ENCODE results near the gene SH3PXD2A.
"Not testable (repeated sequence)": the region's sequence is repeated elsewhere in the genome, so short reads cannot be mapped to it uniquely, and the experiment has no call there.

SH3PXD2A gene

GRCh38 chr10:103669243-103669929 is 186.0 kb downstream of the SH3PXD2A start:
- FAIRE-seq (peak; percentile 14), DNase-seq (ENCODE audit: insufficient read length) (no peak)
- no peak for TF ChIP-seq TAF1 (IDR thresholded peaks at IDR 0.05; ENCODE audit: borderline replicate concordance, low read depth, low read length)
- TF ChIP-seq POLR2A (IDR thresholded peaks at IDR 0.05; ENCODE audit: low read depth, low read length) = no peak
- TF ChIP-seq POLR2AphosphoS5 (IDR thresholded peaks at IDR 0.05; ENCODE audit: low read depth, low read length) = no peak

DNA sequence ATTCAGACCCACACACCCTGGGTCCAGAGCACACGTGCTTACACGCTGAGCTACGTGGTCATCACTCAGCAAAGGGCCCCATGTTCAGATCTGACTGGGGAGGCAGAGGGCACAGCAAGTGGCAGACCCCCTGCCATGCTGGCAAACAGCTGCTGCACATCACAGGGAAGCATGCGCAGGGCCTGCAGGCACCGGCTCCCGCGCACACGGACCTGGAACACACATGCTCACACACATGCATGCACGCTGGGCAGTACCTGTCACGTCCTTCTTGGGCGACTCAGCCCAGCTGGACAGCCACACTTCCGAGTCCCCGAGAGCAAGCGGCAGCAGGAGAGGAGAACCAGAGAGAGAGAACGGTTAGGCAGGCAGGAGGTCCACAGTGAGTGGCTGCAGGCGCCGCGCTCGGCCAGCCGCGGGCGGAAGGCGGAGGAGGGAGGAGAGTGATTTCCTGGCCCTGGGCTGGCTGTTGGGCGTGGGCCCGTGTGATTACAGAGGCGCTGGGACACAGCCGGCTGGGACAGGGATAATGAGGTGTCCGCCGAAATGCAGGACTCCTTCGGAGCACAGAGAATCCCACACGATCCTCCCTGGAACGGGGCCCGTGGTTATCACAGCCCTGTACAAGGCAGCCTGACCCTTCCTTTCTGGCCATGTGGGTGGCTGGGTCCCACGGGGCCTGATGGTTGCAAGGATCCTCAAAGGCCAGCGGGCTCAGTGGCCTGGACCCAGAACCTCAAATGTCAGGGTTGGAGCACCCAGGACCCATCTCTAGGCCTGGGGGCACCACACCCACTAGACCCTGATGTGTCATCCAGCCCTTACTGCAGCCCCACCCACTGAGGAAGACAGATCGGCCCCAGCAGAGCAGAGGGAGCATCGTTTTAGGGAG is 186.8 kb downstream of the SH3PXD2A start:
- DNase-seq (ENCODE audit: insufficient read length) (no peak), FAIRE-seq (no peak)
- TF ChIP-seq TAF1 (IDR thresholded peaks at IDR 0.05; ENCODE audit: borderline replicate concordance, low read depth, low read length) (no peak), POLR2A (IDR thresholded peaks at IDR 0.05; ENCODE audit: low read depth, low read length) (no peak), POLR2AphosphoS5 (IDR thresholded peaks at IDR 0.05; ENCODE audit: low read depth, low read length) (no peak)

DNA sequence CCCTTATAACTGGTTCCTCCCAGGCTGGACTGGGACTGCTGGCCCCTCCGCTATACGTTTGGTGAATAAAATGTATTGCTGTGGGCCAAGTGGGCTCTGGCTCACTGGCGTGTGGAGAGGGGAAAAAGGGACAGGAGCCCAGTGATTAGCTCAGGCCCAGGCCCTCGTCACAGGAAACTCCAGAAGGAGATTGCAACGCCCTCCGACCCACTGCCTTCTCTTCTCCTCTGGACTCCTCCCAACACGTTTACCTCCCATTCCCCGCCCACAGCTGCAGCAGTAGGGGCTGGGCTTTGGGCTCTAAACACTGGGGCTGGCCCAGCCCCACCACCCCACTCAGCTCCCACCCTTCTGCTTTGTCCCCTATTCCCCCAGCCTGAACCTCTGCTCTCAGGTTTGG is 188.0 kb downstream of the SH3PXD2A start:
- FAIRE-seq (no peak), DNase-seq (ENCODE audit: insufficient read length) (no peak)
- TF ChIP-seq POLR2A (IDR thresholded peaks at IDR 0.05; ENCODE audit: low read depth, low read length) (no peak), TAF1 (IDR thresholded peaks at IDR 0.05; ENCODE audit: borderline replicate concordance, low read depth, low read length) (no peak), POLR2AphosphoS5 (IDR thresholded peaks at IDR 0.05; ENCODE audit: low read depth, low read length) (no peak)

GRCh38 chr10:103666762-103667150 is 188.6 kb downstream of the SH3PXD2A start:
- TF ChIP-seq POLR2A (IDR thresholded peaks at IDR 0.05; ENCODE audit: low read depth, low read length) (no peak), TAF1 (IDR thresholded peaks at IDR 0.05; ENCODE audit: borderline replicate concordance, low read depth, low read length) (no peak), POLR2AphosphoS5 (IDR thresholded peaks at IDR 0.05; ENCODE audit: low read depth, low read length) (no peak)
- DNase-seq (ENCODE audit: insufficient read length) (no peak), FAIRE-seq (no peak)

- FAIRE-seq (no peak), DNase-seq (ENCODE audit: insufficient read length) (no peak)
- TF ChIP-seq POLR2A (IDR thresholded peaks at IDR 0.05; ENCODE audit: low read depth, low read length) (no peak), POLR2AphosphoS5 (IDR thresholded peaks at IDR 0.05; ENCODE audit: low read depth, low read length) (no peak), TAF1 (IDR thresholded peaks at IDR 0.05; ENCODE audit: borderline replicate concordance, low read depth, low read length) (no peak)
These were observed 189.2 kb downstream of the SH3PXD2A start for GRCh38 chr10:103666087-103666761.

- DNase-seq (ENCODE audit: insufficient read length) (no peak), FAIRE-seq (no peak)
- TF ChIP-seq POLR2A (IDR thresholded peaks at IDR 0.05; ENCODE audit: low read depth, low read length) (no peak), TAF1 (IDR thresholded peaks at IDR 0.05; ENCODE audit: borderline replicate concordance, low read depth, low read length) (no peak), POLR2AphosphoS5 (IDR thresholded peaks at IDR 0.05; ENCODE audit: low read depth, low read length) (no peak)
These were observed 190.1 kb downstream of the SH3PXD2A start for GRCh38 chr10:103665162-103665889.

DNA sequence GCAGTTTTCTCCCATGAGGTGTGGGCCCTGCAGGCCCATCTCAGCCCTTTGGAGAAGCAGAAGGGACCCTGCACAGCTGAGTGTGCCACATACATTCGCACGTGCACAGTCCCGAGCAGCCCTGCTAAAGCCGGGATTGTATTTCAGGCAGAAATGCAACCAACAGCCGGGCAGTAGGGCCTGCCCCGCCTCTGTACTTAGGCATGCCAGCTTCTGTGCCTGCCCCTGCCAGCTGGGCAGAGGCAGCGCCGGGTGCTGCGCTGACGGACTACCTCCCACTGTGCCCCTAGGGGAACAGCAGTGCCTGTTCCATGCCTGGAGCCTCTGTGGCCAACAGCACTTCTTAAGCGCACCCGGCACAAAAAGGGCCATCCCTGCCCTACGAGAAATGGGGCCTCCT is 191.6 kb downstream of the SH3PXD2A start:
- FAIRE-seq = no peak
- DNase-seq (ENCODE audit: insufficient read length) = no peak
- TF ChIP-seq TAF1 (IDR thresholded peaks at IDR 0.05; ENCODE audit: borderline replicate concordance, low read depth, low read length) = no peak

- DNase-seq (ENCODE audit: insufficient read length) = no peak
- FAIRE-seq = no peak
- no peak for TF ChIP-seq POLR2A (IDR thresholded peaks at IDR 0.05; ENCODE audit: low read depth, low read length)
These were observed 192.1 kb downstream of the SH3PXD2A start for GRCh38 chr10:103663236-103663635.

GRCh38 chr10:103662704-103663103 is 192.7 kb downstream of the SH3PXD2A start:
- not testable (repeated sequence) for DNase-seq (ENCODE audit: insufficient read length); FAIRE-seq

- no peak for FAIRE-seq
- TF ChIP-seq TAF1 (IDR thresholded peaks at IDR 0.05; ENCODE audit: borderline replicate concordance, low read depth, low read length) (no peak), POLR2AphosphoS5 (IDR thresholded peaks at IDR 0.05; ENCODE audit: low read depth, low read length) (no peak)
- DNase-seq (ENCODE audit: insufficient read length) = peak; percentile 67
These were observed 194.0 kb downstream of the SH3PXD2A start for GRCh38 chr10:103661198-103661950.
